CD4-positive, CD25-positive, alpha-beta regulatory T cell (primary cell): ENCODE measurements around the gene TRDN. TPM values are rescaled to one million over a fixed set of nuclear protein-coding genes. Genes with fewer than 3 reads are reported as not detected.
A peak's percentile ranks its signal among the peaks of the same experiment; 100 is the strongest.

ENCODE experiments used
- ATAC-seq, 2 donors: fragments of 150-1000 bp; cut with Tn5 transposase; one replicate each; pipeline ENCODE4 v1.10.0; 2021; ENCODE audit warnings: low read depth in 2 of 2, moderate number of reproducible peaks in 2 of 2, moderate library complexity in 1 of 2
- DNase-seq, 3 donors: peaks; one replicate each; pipeline versions ENCODE4 v3.0.0 to v3.0.0-alpha.2; 2012 to 2022; ENCODE audit warnings: mixed read lengths in 1 of 3
- H3K27ac ChIP-seq: one replicate; pipeline ENCODE4 v1.7.0; 2013; ENCODE audit warnings: mild to moderate bottlenecking, low read length; ENCODE audit not compliant: insufficient read depth, poor library complexity, severe bottlenecking
- H3K27me3 ChIP-seq: one replicate; pipeline ENCODE4 v1.7.0; 2013; ENCODE audit warnings: low read length; ENCODE audit not compliant: control insufficient read depth, insufficient read depth
- H3K36me3 ChIP-seq: one replicate; pipeline ENCODE4 v1.7.0; 2013; ENCODE audit warnings: mild to moderate bottlenecking, low read length, moderate library complexity; ENCODE audit not compliant: control insufficient read depth, insufficient read depth
- H3K4me1 ChIP-seq: 2 replicates; pipeline ENCODE4 v1.7.0; 2013; ENCODE audit warnings: mild to moderate bottlenecking, low read length; ENCODE audit not compliant: insufficient read depth, control insufficient read depth, poor library complexity, severe bottlenecking
- H3K4me3 ChIP-seq: one replicate; pipeline ENCODE4 v1.7.0; 2013; ENCODE audit warnings: low read depth, mild to moderate bottlenecking, low read length, moderate library complexity
- H3K9me3 ChIP-seq, 2 experiments: 1 replicate in 1 of 2; 2 replicates in 1 of 2; pipeline ENCODE4 v1.7.0; 2013; ENCODE audit warnings: low read length in 2 of 2, mild to moderate bottlenecking in 1 of 2, moderate library complexity in 1 of 2; ENCODE audit not compliant: control insufficient read depth in 2 of 2
- H3K27ac Mint-ChIP-seq, 3 donors: one replicate each; pipeline ENCODE4 v1.8.0; 2020 to 2022; ENCODE audit warnings: mild to moderate bottlenecking in 3 of 3, mixed read lengths in 3 of 3, moderate library complexity in 2 of 3
- H3K27me3 Mint-ChIP-seq: one replicate; pipeline ENCODE4 v1.8.0; 2022; ENCODE audit warnings: mild to moderate bottlenecking, mixed read lengths
- H3K36me3 Mint-ChIP-seq: one replicate; pipeline ENCODE4 v1.8.0; 2020; ENCODE audit warnings: mixed read lengths
- H3K4me1 Mint-ChIP-seq, 4 donors: one replicate each; pipeline ENCODE4 v1.8.0; 2020 to 2022; ENCODE audit warnings: mixed read lengths in 4 of 4, mild to moderate bottlenecking in 1 of 4
- H3K4me3 Mint-ChIP-seq, 4 donors: one replicate each; pipeline ENCODE4 v1.8.0; 2020 to 2022; ENCODE audit warnings: mild to moderate bottlenecking in 4 of 4, mixed read lengths in 4 of 4, moderate library complexity in 3 of 4
- H3K9me3 Mint-ChIP-seq, 7 donors: one replicate each; pipeline ENCODE4 v1.8.0; 2020 to 2022; ENCODE audit warnings: mixed read lengths in 7 of 7, mild to moderate bottlenecking in 3 of 7, moderate library complexity in 2 of 7
- polyA plus RNA-seq, 4 donors: library from polyadenylated mRNA; unstranded; fragments of 300-500 nt; fragmentation: Illumina TruSeq; gene quantifications; one replicate each; pipeline ENCODE4 v1.2.3, GENCODE V29; 2021
- total RNA-seq: library from RNA; stranded (reverse); gene quantifications from one replicate; pipeline ENCODE4 v1.2.3, GENCODE V29; 2022

Gene TRDN, protein sequence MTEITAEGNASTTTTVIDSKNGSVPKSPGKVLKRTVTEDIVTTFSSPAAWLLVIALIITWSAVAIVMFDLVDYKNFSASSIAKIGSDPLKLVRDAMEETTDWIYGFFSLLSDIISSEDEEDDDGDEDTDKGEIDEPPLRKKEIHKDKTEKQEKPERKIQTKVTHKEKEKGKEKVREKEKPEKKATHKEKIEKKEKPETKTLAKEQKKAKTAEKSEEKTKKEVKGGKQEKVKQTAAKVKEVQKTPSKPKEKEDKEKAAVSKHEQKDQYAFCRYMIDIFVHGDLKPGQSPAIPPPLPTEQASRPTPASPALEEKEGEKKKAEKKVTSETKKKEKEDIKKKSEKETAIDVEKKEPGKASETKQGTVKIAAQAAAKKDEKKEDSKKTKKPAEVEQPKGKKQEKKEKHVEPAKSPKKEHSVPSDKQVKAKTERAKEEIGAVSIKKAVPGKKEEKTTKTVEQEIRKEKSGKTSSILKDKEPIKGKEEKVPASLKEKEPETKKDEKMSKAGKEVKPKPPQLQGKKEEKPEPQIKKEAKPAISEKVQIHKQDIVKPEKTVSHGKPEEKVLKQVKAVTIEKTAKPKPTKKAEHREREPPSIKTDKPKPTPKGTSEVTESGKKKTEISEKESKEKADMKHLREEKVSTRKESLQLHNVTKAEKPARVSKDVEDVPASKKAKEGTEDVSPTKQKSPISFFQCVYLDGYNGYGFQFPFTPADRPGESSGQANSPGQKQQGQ
- not detected for total RNA-seq
- not detected for polyA plus RNA-seq

DNA sequence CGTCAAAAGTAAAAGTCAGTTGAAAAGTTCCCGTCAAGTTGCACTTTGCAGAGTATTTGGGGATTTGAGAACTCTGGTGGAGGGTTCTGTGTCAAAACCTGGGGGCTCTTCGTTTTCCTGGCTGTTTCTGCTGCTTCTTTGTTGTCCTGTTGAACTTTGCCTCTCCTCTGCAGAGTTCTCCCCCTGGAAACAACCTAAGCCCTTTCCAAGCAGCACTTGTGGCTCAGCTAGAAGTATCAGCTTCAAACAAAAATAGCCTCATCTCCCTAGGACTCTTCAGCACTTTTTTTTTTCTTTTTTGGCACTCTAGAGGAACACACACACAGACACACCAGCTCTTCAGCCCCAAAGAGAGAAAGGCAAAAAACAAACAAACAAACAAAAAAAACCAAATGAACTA lies at the start of gene TRDN:
TRDN (minus strand) TSS at position 169 of the 400 bp plus-strand sequence. CDS start 175 bp downstream, outside the sequence.
- no peak for DNase-seq
- no peak within 1 kb of the TSS for H3K27ac ChIP-seq
- Mint-ChIP-seq H3K4me3 (no peak within 1 kb of the TSS), H3K9me3 (peaks cover 0 to 8% (median 3%) of the 10 kb centered on the region in 7 donors), H3K4me1 (no peaks in the 10 kb centered on the region), H3K27ac (no peak within 1 kb of the TSS), H3K36me3 (no peaks in the 10 kb centered on the region), H3K27me3 (no peaks in the 10 kb centered on the region)
- no peak within 1 kb of the TSS for H3K4me3 ChIP-seq
- H3K36me3 ChIP-seq = no peaks in the 10 kb centered on the region
- no peaks in the 10 kb centered on the region for H3K9me3 ChIP-seq
- H3K4me1 ChIP-seq = no peaks in the 10 kb centered on the region
- no peak for ATAC-seq
- no peaks in the 10 kb centered on the region for H3K27me3 ChIP-seq

DNA sequence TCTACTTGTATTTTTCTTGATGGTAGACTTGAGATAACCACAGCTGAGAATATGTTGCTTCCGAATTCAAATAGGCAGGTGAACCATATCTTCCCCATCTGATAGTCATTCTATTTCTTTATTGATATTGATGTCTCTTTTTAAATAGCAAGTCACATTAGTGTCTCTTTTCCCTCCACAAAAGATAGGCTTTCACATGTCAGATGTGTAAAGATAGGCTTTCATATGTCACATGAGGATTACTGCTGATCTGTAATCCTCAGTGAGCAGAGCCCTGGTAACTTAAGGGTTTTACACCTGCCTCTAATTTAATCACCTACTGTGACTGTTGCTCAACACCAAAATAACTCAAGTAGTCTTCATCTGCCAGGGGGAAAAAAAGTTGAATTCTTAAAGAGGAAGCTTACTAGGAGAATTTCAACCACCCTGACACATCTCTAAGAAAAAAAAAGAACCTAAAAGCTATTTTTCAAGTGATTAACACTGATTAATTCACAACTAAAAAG lies 45.3 kb upstream of the TRDN start:
- Histone ChIP-seq H3K4me1 (no peaks in the 10 kb centered on the region), H3K27ac (no peak overlapping the region), H3K9me3 (no peaks in the 10 kb centered on the region), H3K36me3 (no peaks in the 10 kb centered on the region), H3K27me3 (no peaks in the 10 kb centered on the region), H3K4me3 (no peak overlapping the region)
- Mint-ChIP-seq H3K27me3 (no peaks in the 10 kb centered on the region), H3K27ac (no peak overlapping the region), H3K9me3 (peaks cover 0 to 7% (median 0%) of the 10 kb centered on the region in 7 donors), H3K4me1 (no peaks in the 10 kb centered on the region), H3K36me3 (no peaks in the 10 kb centered on the region), H3K4me3 (no peak overlapping the region)
- ATAC-seq = no peak
- no peak for DNase-seq

DNA sequence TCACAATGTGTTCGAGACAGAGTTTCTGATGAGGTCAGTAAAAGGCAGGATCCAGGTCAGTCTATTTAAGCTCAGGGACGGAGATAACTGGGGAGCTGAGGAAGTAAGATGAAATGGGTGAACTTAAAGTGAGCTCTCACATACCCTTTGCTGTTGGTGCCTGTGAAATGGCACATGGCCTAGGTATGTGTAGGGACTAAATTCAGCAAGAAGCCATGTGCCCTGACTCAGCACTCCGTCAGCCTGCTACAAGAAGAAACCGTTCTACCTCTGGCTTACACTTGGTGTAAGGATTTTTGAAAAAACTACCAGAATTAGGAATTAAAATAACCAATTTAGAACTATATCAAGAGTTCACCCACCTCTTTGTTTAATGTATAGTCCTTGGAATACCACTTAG lies 41.1 kb upstream of the TRDN start:
- no peaks in the 10 kb centered on the region for H3K4me1 Mint-ChIP-seq
- no peaks in the 10 kb centered on the region for H3K27me3 Mint-ChIP-seq
- H3K4me3 Mint-ChIP-seq = no peak overlapping the region

DNA sequence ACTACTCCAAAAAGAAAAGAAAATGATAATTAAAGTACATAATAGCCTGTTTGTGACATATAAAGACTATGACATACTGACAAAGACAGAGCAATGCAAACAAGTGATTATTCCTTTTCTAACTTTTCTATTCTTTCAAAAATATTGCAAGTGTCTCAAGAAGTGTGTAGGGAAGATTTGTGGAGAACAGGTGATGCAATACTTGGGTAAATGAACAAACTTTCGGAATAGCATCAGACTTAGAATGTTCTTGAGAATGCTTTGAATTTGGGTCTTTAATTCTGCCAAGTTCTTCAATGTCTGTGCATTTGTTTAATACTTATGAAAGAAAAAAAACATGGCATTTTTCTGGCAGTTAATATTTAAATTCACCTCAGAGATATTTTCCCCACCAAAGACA lies 40.0 kb upstream of the TRDN start:
- Mint-ChIP-seq H3K27ac (no peak overlapping the region), H3K4me1 (no peaks in the 10 kb centered on the region), H3K36me3 (no peaks in the 10 kb centered on the region), H3K9me3 (peaks cover 0 to 13% (median 3%) of the 10 kb centered on the region in 7 donors), H3K4me3 (no peak overlapping the region), H3K27me3 (no peaks in the 10 kb centered on the region)
- H3K27me3 ChIP-seq = no peaks in the 10 kb centered on the region
- no peaks in the 10 kb centered on the region for H3K36me3 ChIP-seq
- H3K4me1 ChIP-seq = no peaks in the 10 kb centered on the region
- DNase-seq = no peak
- no peak overlapping the region for H3K27ac ChIP-seq
- ATAC-seq = no peak
- no peaks in the 10 kb centered on the region for H3K9me3 ChIP-seq
- no peak overlapping the region for H3K4me3 ChIP-seq

More for the DNA sequence above, 41.1 kb upstream of the TRDN start:
- ATAC-seq (no peak), DNase-seq (no peak)
- no peak overlapping the region for H3K4me3 ChIP-seq
- H3K27ac ChIP-seq = no peak overlapping the region
- H3K4me1 ChIP-seq = no peaks in the 10 kb centered on the region
- Mint-ChIP-seq H3K36me3 (no peaks in the 10 kb centered on the region), H3K27ac (no peak overlapping the region), H3K9me3 (peaks cover 0 to 13% (median 3%) of the 10 kb centered on the region in 7 donors)
- no peaks in the 10 kb centered on the region for H3K36me3 ChIP-seq
- H3K9me3 ChIP-seq = no peaks in the 10 kb centered on the region
- H3K27me3 ChIP-seq = no peaks in the 10 kb centered on the region

DNA sequence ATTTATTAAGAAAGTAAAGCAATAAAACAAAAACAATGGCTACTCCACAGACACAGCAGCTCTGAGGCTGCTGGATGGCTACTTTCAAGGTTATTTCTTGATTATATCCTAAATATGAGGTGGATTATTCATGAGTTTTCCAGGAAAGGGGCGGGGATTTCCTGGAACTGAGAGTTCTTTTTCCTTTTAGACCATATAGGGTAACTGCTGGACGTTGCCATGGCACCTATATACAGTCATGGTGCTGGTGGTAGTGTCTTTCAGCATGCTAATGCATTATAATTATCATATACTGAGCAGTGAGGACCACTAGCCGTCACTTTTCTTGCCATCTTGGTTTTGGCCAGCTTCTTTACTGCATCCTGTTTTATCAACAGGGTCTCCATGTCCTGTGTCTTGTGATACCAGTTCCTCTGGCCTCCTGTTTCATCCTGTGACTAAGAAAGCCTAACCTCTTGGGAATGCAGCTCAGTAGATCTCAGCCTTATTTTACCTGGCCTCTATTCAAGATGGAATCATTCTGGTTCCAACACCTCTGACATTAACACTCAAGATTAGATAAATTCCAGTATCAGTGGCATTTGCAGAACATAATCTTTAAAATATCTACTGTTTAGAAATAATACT lies 32.3 kb upstream of the TRDN start:
- peaks cover 0 to 9% (median 5%) of the 10 kb centered on the region in 7 donors for H3K9me3 Mint-ChIP-seq
- no peak overlapping the region for H3K4me3 ChIP-seq
- H3K4me1 ChIP-seq = no peaks in the 10 kb centered on the region
- H3K27me3 Mint-ChIP-seq = no peaks in the 10 kb centered on the region
- no peaks in the 10 kb centered on the region for H3K9me3 ChIP-seq
- no peaks in the 10 kb centered on the region for H3K36me3 ChIP-seq
- DNase-seq (no peak), ATAC-seq (no peak)
- H3K4me3 Mint-ChIP-seq = no peak overlapping the region
- H3K27me3 ChIP-seq = no peaks in the 10 kb centered on the region
- no peaks in the 10 kb centered on the region for H3K36me3 Mint-ChIP-seq
- no peak overlapping the region for H3K27ac Mint-ChIP-seq
- H3K27ac ChIP-seq = no peak overlapping the region
- no peaks in the 10 kb centered on the region for H3K4me1 Mint-ChIP-seq

DNA sequence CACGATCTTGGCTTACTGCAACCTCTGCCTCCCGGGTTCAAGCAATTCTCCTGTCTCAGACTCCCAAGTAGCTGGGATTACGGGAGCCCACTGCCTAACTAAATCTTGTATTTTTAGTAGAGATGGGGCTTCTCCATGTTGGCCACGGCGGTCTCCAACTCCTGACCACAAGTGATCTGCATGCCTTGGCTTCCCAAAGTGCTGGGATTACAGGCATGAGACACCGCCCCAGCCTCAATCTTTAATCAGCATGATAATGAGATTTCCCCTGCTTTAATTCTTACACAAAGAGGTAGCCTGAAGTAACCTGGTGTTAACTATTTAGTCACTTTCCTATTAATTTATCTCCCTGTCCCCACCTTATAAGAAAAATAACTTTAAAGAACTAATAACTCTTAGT lies 31.3 kb upstream of the TRDN start:
- Mint-ChIP-seq H3K27ac (no peak overlapping the region), H3K27me3 (no peaks in the 10 kb centered on the region), H3K9me3 (peaks cover 0 to 7% (median 1%) of the 10 kb centered on the region in 7 donors), H3K4me3 (peak overlapping the region in 1 of 4 donors; percentile 54), H3K4me1 (no peaks in the 10 kb centered on the region), H3K36me3 (no peaks in the 10 kb centered on the region)
- Histone ChIP-seq H3K4me1 (no peaks in the 10 kb centered on the region), H3K4me3 (no peak overlapping the region), H3K27ac (no peak overlapping the region), H3K27me3 (no peaks in the 10 kb centered on the region), H3K9me3 (no peaks in the 10 kb centered on the region), H3K36me3 (no peaks in the 10 kb centered on the region)
- ATAC-seq (no peak), DNase-seq (no peak)

DNA sequence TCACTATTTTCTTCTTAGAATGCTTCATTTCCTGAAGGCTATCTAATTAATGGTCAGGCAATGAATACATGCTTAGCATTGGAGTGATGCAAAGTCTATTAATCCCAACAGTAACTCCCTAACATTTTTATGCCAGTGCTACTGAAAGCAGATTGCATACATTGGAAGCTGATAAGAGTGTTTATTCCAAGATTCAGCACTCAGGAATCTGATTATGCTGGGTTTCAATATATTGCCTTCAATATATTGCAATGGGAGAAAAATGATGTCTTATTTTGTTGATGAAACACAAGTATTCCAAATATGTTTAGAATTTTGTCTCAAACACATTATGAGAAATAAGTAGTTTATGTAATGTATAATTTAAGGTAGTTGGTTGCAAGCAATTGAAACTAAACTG lies 26.7 kb upstream of the TRDN start:
- DNase-seq (no peak), ATAC-seq (no peak)
- Mint-ChIP-seq H3K9me3 (peaks cover 0 to 15% (median 1%) of the 10 kb centered on the region in 7 donors), H3K27ac (no peak overlapping the region), H3K27me3 (no peaks in the 10 kb centered on the region), H3K36me3 (no peaks in the 10 kb centered on the region), H3K4me3 (no peak overlapping the region), H3K4me1 (no peaks in the 10 kb centered on the region)
- Histone ChIP-seq H3K9me3 (no peaks in the 10 kb centered on the region), H3K36me3 (no peaks in the 10 kb centered on the region), H3K27me3 (no peaks in the 10 kb centered on the region), H3K4me1 (no peaks in the 10 kb centered on the region), H3K4me3 (no peak overlapping the region), H3K27ac (no peak overlapping the region)
